H1 (cell line): ENCODE measurements around the gene SLC26A8.
"Not testable (repeated sequence)": the region's sequence is repeated elsewhere in the genome, so short reads cannot be mapped to it uniquely, and the experiment has no call there.

ENCODE experiments used
- POLR2AphosphoS5 ChIP-seq: IDR thresholded peaks from 2 replicates; pipeline ENCODE4 v1.6.1; 2011; ENCODE audit warnings: low read depth, low read length
- SUZ12 ChIP-seq: fragments of 200-600 bp; sonication (generic); IDR thresholded peaks from 2 replicates; pipeline ENCODE4 v1.6.1; 2012; ENCODE audit warnings: mild to moderate bottlenecking, inconsistent platforms, low read length, moderate library complexity, mixed read lengths
- TF ChIP-seq, protein P1 (sequence below), 3 experiments: IDR thresholded peaks; 1 replicate in 2 of 3; 2 replicates in 1 of 3; pipeline versions ENCODE4 v1.5.1 to v1.6.1; 2011; ENCODE audit warnings: low read length in 3 of 3, mild to moderate bottlenecking in 3 of 3, inconsistent platforms in 2 of 3, low read depth in 1 of 3, moderate library complexity in 1 of 3; ENCODE audit not compliant: insufficient read depth in 1 of 3; ENCODE audit errors: control extremely low read depth in 1 of 3

DNA sequence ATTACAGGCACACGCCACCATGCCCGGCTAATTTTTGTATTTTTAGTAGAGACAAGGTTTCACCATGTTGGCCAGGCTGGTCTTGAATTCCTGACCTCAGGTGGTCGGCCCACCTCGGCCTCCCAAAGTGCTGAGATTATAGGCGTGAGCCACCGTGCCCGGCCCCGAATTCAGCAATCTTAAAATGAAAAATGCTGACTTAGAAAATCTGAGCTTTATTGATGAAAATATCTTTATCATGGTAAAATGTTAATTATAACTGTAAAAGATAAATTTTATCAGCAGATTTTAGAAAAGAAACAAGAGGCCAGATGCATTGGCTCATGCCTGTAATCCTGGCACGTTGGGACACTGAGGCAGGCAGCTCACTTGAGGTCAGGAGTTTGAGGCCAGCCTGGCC is 36.4 kb downstream of the SLC26A8 start:
- TF ChIP-seq, protein P1, sequence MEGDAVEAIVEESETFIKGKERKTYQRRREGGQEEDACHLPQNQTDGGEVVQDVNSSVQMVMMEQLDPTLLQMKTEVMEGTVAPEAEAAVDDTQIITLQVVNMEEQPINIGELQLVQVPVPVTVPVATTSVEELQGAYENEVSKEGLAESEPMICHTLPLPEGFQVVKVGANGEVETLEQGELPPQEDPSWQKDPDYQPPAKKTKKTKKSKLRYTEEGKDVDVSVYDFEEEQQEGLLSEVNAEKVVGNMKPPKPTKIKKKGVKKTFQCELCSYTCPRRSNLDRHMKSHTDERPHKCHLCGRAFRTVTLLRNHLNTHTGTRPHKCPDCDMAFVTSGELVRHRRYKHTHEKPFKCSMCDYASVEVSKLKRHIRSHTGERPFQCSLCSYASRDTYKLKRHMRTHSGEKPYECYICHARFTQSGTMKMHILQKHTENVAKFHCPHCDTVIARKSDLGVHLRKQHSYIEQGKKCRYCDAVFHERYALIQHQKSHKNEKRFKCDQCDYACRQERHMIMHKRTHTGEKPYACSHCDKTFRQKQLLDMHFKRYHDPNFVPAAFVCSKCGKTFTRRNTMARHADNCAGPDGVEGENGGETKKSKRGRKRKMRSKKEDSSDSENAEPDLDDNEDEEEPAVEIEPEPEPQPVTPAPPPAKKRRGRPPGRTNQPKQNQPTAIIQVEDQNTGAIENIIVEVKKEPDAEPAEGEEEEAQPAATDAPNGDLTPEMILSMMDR (IDR thresholded peaks at IDR 0.05; ENCODE audit: control extremely low read depth in 1 of 3, insufficient read depth in 1 of 3, low read depth in 1 of 3, low read length in 3 of 3) = not testable (repeated sequence)
- not testable (repeated sequence) for TF ChIP-seq SUZ12, POLR2AphosphoS5
